GM21447 (cell line): ENCODE measurements around the gene ZBED1.
"Not testable (repeated sequence)": the region's sequence is repeated elsewhere in the genome, so short reads cannot be mapped to it uniquely, and the experiment has no call there.

Experiments used
- ATAC-seq: cut with Tn5 transposase; IDR thresholded peaks from one replicate; pipeline ENCODE4 v1.9.1; 2021; ENCODE audit not compliant: unreplicated experiment

Gene ZBED1

GRCh38 chrX:2520539-2520938 is 19.8 kb upstream of the ZBED1 start:
- no peak for ATAC-seq

GRCh38 chrX:2519638-2520037 is 18.9 kb upstream of the ZBED1 start:
- not testable (repeated sequence) for ATAC-seq

- no peak for ATAC-seq
These were observed 16.3 kb upstream of the ZBED1 start for GRCh38 chrX:2517055-2517454.

- ATAC-seq, result peak; percentile 54
These were observed 15.8 kb upstream of the ZBED1 start for GRCh38 chrX:2516623-2517022.

- peak; percentile 43 for ATAC-seq
These were observed 13.4 kb upstream of the ZBED1 start for GRCh38 chrX:2514131-2514530.

GRCh38 chrX:2513121-2513664 is 12.4 kb upstream of the ZBED1 start:
- ATAC-seq, result no peak

- ATAC-seq, result no peak
These were observed 11.7 kb upstream of the ZBED1 start for GRCh38 chrX:2512501-2512900.

- no peak for ATAC-seq
These were observed 10.6 kb upstream of the ZBED1 start for GRCh38 chrX:2511326-2511725.

GRCh38 chrX:2508648-2509335 is 8.0 kb upstream of the ZBED1 start:
- no peak for ATAC-seq

- ATAC-seq, result no peak
These were observed 7.3 kb upstream of the ZBED1 start for GRCh38 chrX:2507904-2508627.

GRCh38 chrX:2507196-2507595 is 6.4 kb upstream of the ZBED1 start:
- no peak for ATAC-seq

GRCh38 chrX:2505341-2505740 is 4.6 kb upstream of the ZBED1 start:
- ATAC-seq, result not testable (repeated sequence)

- no peak for ATAC-seq
These were observed 4.0 kb upstream of the ZBED1 start for GRCh38 chrX:2504706-2505332.

GRCh38 chrX:2503591-2504500 is 3.1 kb upstream of the ZBED1 start:
- ATAC-seq, result no peak

GRCh38 chrX:2502668-2503519 is 2.1 kb upstream of the ZBED1 start:
- ATAC-seq, result no peak

- no peak for ATAC-seq
These were observed 1.4 kb upstream of the ZBED1 start for GRCh38 chrX:2502120-2502667.

GRCh38 chrX:2501559-2502102 is 855 bp upstream of the ZBED1 start:
- no peak for ATAC-seq

GRCh38 chrX:2500091-2500802 is 529 bp downstream of the ZBED1 start:
- ATAC-seq, result peak; percentile 52

- ATAC-seq, result no peak
These were observed 1.3 kb downstream of the ZBED1 start for GRCh38 chrX:2499507-2499906.
